ENCODE data around the gene NRDC. TPM values are rescaled to one million over a fixed set of nuclear protein-coding genes. Genes with fewer than 3 reads are reported as not detected.

The NRDC gene
- total RNA-seq, 3 donors from 2014 or later = 131 to 139 (median 137) TPM

GRCh38 chr1:51791888-51792287 lies 86.6 kb downstream of the NRDC start:
- Mint-ChIP-seq H3K36me3 (ENCODE audit: insufficient read depth) (peaks cover 60% of the 10 kb centered on the region), H3K4me1 (ENCODE audit: low read depth) (no peaks in the 10 kb centered on the region), H3K4me3 (no peak overlapping the region), H3K27me3 (ENCODE audit: low read depth) (no peaks in the 10 kb centered on the region), H3K9me3 (no peaks in the 10 kb centered on the region)
- ATAC-seq (no peak), DNase-seq (no peak)

GRCh38 chr1:51790385-51790784 lies 88.1 kb downstream of the NRDC start:
- Mint-ChIP-seq H3K4me3 (no peak overlapping the region), H3K36me3 (ENCODE audit: insufficient read depth) (peaks cover 69% of the 10 kb centered on the region), H3K27me3 (ENCODE audit: low read depth) (no peaks in the 10 kb centered on the region), H3K9me3 (no peaks in the 10 kb centered on the region), H3K4me1 (ENCODE audit: low read depth) (no peaks in the 10 kb centered on the region)
- DNase-seq (no peak), ATAC-seq (no peak)

GRCh38 chr1:51789342-51789741 lies 89.2 kb downstream of the NRDC start:
- Mint-ChIP-seq H3K4me3 (no peak overlapping the region), H3K9me3 (no peaks in the 10 kb centered on the region), H3K4me1 (ENCODE audit: low read depth) (no peaks in the 10 kb centered on the region), H3K27me3 (ENCODE audit: low read depth) (no peaks in the 10 kb centered on the region), H3K36me3 (ENCODE audit: insufficient read depth) (peaks cover 64% of the 10 kb centered on the region)
- no peak for ATAC-seq
- DNase-seq = no peak

GRCh38 chr1:51788938-51789337 lies 89.6 kb downstream of the NRDC start:
- DNase-seq = no peak
- H3K4me3 Mint-ChIP-seq = no peak overlapping the region
- no peaks in the 10 kb centered on the region for H3K4me1 Mint-ChIP-seq (ENCODE audit: low read depth)
- no peaks in the 10 kb centered on the region for H3K27me3 Mint-ChIP-seq (ENCODE audit: low read depth)
- peaks cover 64% of the 10 kb centered on the region for H3K36me3 Mint-ChIP-seq (ENCODE audit: insufficient read depth)
- no peak for ATAC-seq
- no peaks in the 10 kb centered on the region for H3K9me3 Mint-ChIP-seq

- Mint-ChIP-seq H3K4me3 (no peak overlapping the region), H3K27me3 (ENCODE audit: low read depth) (no peaks in the 10 kb centered on the region), H3K9me3 (no peaks in the 10 kb centered on the region), H3K36me3 (ENCODE audit: insufficient read depth) (peaks cover 47% of the 10 kb centered on the region), H3K4me1 (ENCODE audit: low read depth) (no peaks in the 10 kb centered on the region)
- no peak for ATAC-seq
- no peak for DNase-seq
Measured at GRCh38 chr1:51784997-51785421, 93.5 kb downstream of the NRDC start.

- DNase-seq (no peak), ATAC-seq (no peak)
- H3K4me3 Mint-ChIP-seq = no peak overlapping the region
- H3K9me3 Mint-ChIP-seq = no peaks in the 10 kb centered on the region
- H3K27me3 Mint-ChIP-seq (ENCODE audit: low read depth) = no peaks in the 10 kb centered on the region
- peaks cover 29% of the 10 kb centered on the region for H3K36me3 Mint-ChIP-seq (ENCODE audit: insufficient read depth)
- peaks cover 3% of the 10 kb centered on the region for H3K4me1 Mint-ChIP-seq (ENCODE audit: low read depth)
Measured at GRCh38 chr1:51780927-51781326, 97.6 kb downstream of the NRDC start.

- ATAC-seq (no peak), DNase-seq (no peak)
- Mint-ChIP-seq H3K4me1 (ENCODE audit: low read depth) (peaks cover 11% of the 10 kb centered on the region), H3K9me3 (no peaks in the 10 kb centered on the region), H3K36me3 (ENCODE audit: insufficient read depth) (peaks cover 33% of the 10 kb centered on the region), H3K27me3 (ENCODE audit: low read depth) (no peaks in the 10 kb centered on the region), H3K4me3 (no peak overlapping the region)
Measured at GRCh38 chr1:51776408-51776807, 102.1 kb downstream of the NRDC start.

- H3K4me1 Mint-ChIP-seq (ENCODE audit: low read depth) = peaks cover 10% of the 10 kb centered on the region
- peak in 1 of 2 donors; percentile 57 for ATAC-seq
- DNase-seq = no peak
- no peaks in the 10 kb centered on the region for H3K27me3 Mint-ChIP-seq (ENCODE audit: low read depth)
- H3K36me3 Mint-ChIP-seq (ENCODE audit: insufficient read depth) = peaks cover 42% of the 10 kb centered on the region
- no peak overlapping the region for H3K4me3 Mint-ChIP-seq
- no peaks in the 10 kb centered on the region for H3K9me3 Mint-ChIP-seq
Measured at GRCh38 chr1:51768971-51769588, 109.4 kb downstream of the NRDC start.

- no peak for ATAC-seq
- H3K27me3 Mint-ChIP-seq (ENCODE audit: low read depth) = no peaks in the 10 kb centered on the region
- H3K36me3 Mint-ChIP-seq (ENCODE audit: insufficient read depth) = peaks cover 23% of the 10 kb centered on the region
- no peak for DNase-seq
- no peak overlapping the region for H3K4me3 Mint-ChIP-seq
- H3K9me3 Mint-ChIP-seq = no peaks in the 10 kb centered on the region
- peaks cover 7% of the 10 kb centered on the region for H3K4me1 Mint-ChIP-seq (ENCODE audit: low read depth)
Measured at GRCh38 chr1:51761351-51761750, 117.2 kb downstream of the NRDC start.

- no peak for ATAC-seq
- no peak for DNase-seq
Measured at GRCh38 chr1:51760872-51761271, 117.7 kb downstream of the NRDC start.

GRCh38 chr1:51758310-51758709 lies 120.2 kb downstream of the NRDC start:
- Mint-ChIP-seq H3K27me3 (ENCODE audit: low read depth) (no peaks in the 10 kb centered on the region), H3K36me3 (ENCODE audit: insufficient read depth) (peaks cover 24% of the 10 kb centered on the region), H3K4me3 (no peak overlapping the region), H3K9me3 (no peaks in the 10 kb centered on the region), H3K4me1 (ENCODE audit: low read depth) (peaks cover 10% of the 10 kb centered on the region)
- DNase-seq = no peak
- ATAC-seq = no peak

More at GRCh38 chr1:51760872-51761271, 117.7 kb downstream of the NRDC start:
- Mint-ChIP-seq H3K4me1 (ENCODE audit: low read depth) (peaks cover 7% of the 10 kb centered on the region), H3K4me3 (no peak overlapping the region), H3K27me3 (ENCODE audit: low read depth) (no peaks in the 10 kb centered on the region), H3K9me3 (no peaks in the 10 kb centered on the region), H3K36me3 (ENCODE audit: insufficient read depth) (peaks cover 20% of the 10 kb centered on the region)

GRCh38 chr1:51756290-51756689 lies 122.2 kb downstream of the NRDC start:
- ATAC-seq (peak; percentile 46 to 54), DNase-seq (no peak)
- H3K27me3 Mint-ChIP-seq (ENCODE audit: low read depth) = no peaks in the 10 kb centered on the region
- H3K36me3 Mint-ChIP-seq (ENCODE audit: insufficient read depth) = peaks cover 32% of the 10 kb centered on the region
- peaks cover 5% of the 10 kb centered on the region for H3K9me3 Mint-ChIP-seq
- no peak overlapping the region for H3K4me3 Mint-ChIP-seq
- H3K4me1 Mint-ChIP-seq (ENCODE audit: low read depth) = peaks cover 10% of the 10 kb centered on the region

- no peak for ATAC-seq
- Mint-ChIP-seq H3K9me3 (peaks cover 5% of the 10 kb centered on the region), H3K36me3 (ENCODE audit: insufficient read depth) (peaks cover 31% of the 10 kb centered on the region)
Measured at GRCh38 chr1:51755437-51755836, 123.1 kb downstream of the NRDC start.

GRCh38 chr1:51754666-51755065 lies 123.9 kb downstream of the NRDC start:
- ATAC-seq (no peak), DNase-seq (no peak)
- H3K27me3 Mint-ChIP-seq (ENCODE audit: low read depth) = no peaks in the 10 kb centered on the region
- no peak overlapping the region for H3K4me3 Mint-ChIP-seq
- peaks cover 30% of the 10 kb centered on the region for H3K36me3 Mint-ChIP-seq (ENCODE audit: insufficient read depth)
- peaks cover 5% of the 10 kb centered on the region for H3K9me3 Mint-ChIP-seq
- peaks cover 3% of the 10 kb centered on the region for H3K4me1 Mint-ChIP-seq (ENCODE audit: low read depth)

More at GRCh38 chr1:51755437-51755836, 123.1 kb downstream of the NRDC start:
- H3K4me3 Mint-ChIP-seq = no peak overlapping the region
- H3K4me1 Mint-ChIP-seq (ENCODE audit: low read depth) = peaks cover 5% of the 10 kb centered on the region
- DNase-seq = no peak
- no peaks in the 10 kb centered on the region for H3K27me3 Mint-ChIP-seq (ENCODE audit: low read depth)

GRCh38 chr1:51753969-51754368 lies 124.6 kb downstream of the NRDC start:
- ATAC-seq (no peak), DNase-seq (no peak)
- peaks cover 3% of the 10 kb centered on the region for H3K4me1 Mint-ChIP-seq (ENCODE audit: low read depth)
- no peak overlapping the region for H3K4me3 Mint-ChIP-seq
- H3K36me3 Mint-ChIP-seq (ENCODE audit: insufficient read depth) = peaks cover 28% of the 10 kb centered on the region
- H3K9me3 Mint-ChIP-seq = peaks cover 5% of the 10 kb centered on the region
- no peaks in the 10 kb centered on the region for H3K27me3 Mint-ChIP-seq (ENCODE audit: low read depth)
